Measurements from ENCODE around the gene C9orf153. TPM values are rescaled to one million over a fixed set of nuclear protein-coding genes. Genes with fewer than 3 reads are reported as not detected.

C9orf153 gene
- total and polyA plus RNA-seq, 2 of the 4 experiments (the other 2 are of a cell fraction): not detected

- H3K27ac ChIP-seq (ENCODE audit: insufficient read depth, low read length): no peak overlapping the region
- no peak overlapping the region for H2BK120ac ChIP-seq (ENCODE audit: low read depth, low read length)
- CTCF ChIA-PET: interaction anchor here (0.6 to 0.7 kb wide), 2 partner anchors 427 to 759 kb away, joined by 4 to 6 read pairs; no protein-coding TSS in a partner anchor
- H3K4me2 ChIP-seq (ENCODE audit: low read depth, low read length): no peak overlapping the region
- POLR2A ChIA-PET (ENCODE audit: unreplicated experiment): interaction anchor here (0.5 kb wide), 1 partner anchor 29 kb away, joined by 3 read pairs; no protein-coding TSS in a partner anchor
- no peak overlapping the region for H4K8ac ChIP-seq (ENCODE audit: low read depth in 2 of 2, low read length in 2 of 2)
- no TSS peak for BruUV-seq (replicated peaks)
- H2BK15ac ChIP-seq (ENCODE audit: low read depth, low read length): no peak overlapping the region
- no peak overlapping the region for H2AK5ac ChIP-seq (ENCODE audit: low read depth, low read length)
- dilution Hi-C loops (cut with HindIII; ENCODE audit: low sequenced_read_pairs, unreplicated experiment) (no loop called here), in situ Hi-C loops (cut with MboI; ENCODE audit: low sequenced_read_pairs) (no loop called here), intact Hi-C loops (cut with micrococcal nuclease) (no loop called here)
- no peak overlapping the region for H4K91ac ChIP-seq (ENCODE audit: insufficient read depth, low read depth, low read length)
- H3K9me1 ChIP-seq (ENCODE audit: insufficient read depth, low read length): no peaks in the 10 kb centered on the region
- no peaks in the 10 kb centered on the region for H3K79me1 ChIP-seq (ENCODE audit: low read depth in 1 of 2, low read length in 2 of 2)
- TF ChIP-seq FOS (IDR thresholded peaks at IDR 0.05; ENCODE audit: low read depth, low read length) (no peak), RFX5 (IDR thresholded peaks at IDR 0.05; ENCODE audit: low read depth, low read length) (no peak), MAFK (IDR thresholded peaks at IDR 0.05; ENCODE audit: low read depth, low read length) (no peak), SMC3 (IDR thresholded peaks at IDR 0.05; ENCODE audit: low read depth, low read length) (no peak), CEBPB (IDR thresholded peaks at IDR 0.05; ENCODE audit: low read depth, low read length) (no peak), RAD21 (IDR thresholded peaks at IDR 0.05; ENCODE audit: low read length) (no peak), USF2 (IDR thresholded peaks at IDR 0.05; ENCODE audit: low read depth, low read length) (no peak), POLR2A (IDR thresholded peaks at IDR 0.05; ENCODE audit: low read depth, low read length) (no peak), ELK1 (IDR thresholded peaks at IDR 0.05; ENCODE audit: borderline replicate concordance, low read depth, low read length) (no peak), CHD1 (IDR thresholded peaks at IDR 0.05; ENCODE audit: low read depth, low read length) (no peak), MXI1 (IDR thresholded peaks at IDR 0.05; ENCODE audit: borderline replicate concordance, low read depth, low read length) (no peak)
- H2BK5ac ChIP-seq (ENCODE audit: low read depth, low read length, poor library complexity, severe bottlenecking): no peak overlapping the region
- H3K4ac ChIP-seq (ENCODE audit: low read depth, low read length): no peak overlapping the region
- no peaks in the 10 kb centered on the region for H4K20me1 ChIP-seq (ENCODE audit: insufficient read depth, low read length)
- no peak overlapping the region for H3K18ac ChIP-seq (ENCODE audit: low read depth, low read length)
- H4K5ac ChIP-seq (ENCODE audit: low read depth, low read length): no peak overlapping the region
- H2AK9ac ChIP-seq (replicated peaks; ENCODE audit: low read depth, low read length, poor library complexity): no peak overlapping the region
- no peak overlapping the region for H3K14ac ChIP-seq (replicated peaks; ENCODE audit: low read depth, low read length)
- no peak for ATAC-seq (ENCODE audit: low read depth)
- no CpG with 5 or more reads among the region's 3 CpGs for WGBS, 2 experiments (ENCODE audit: extremely low coverage in 2 of 2, insufficient read length in 1 of 2)
- no peaks in the 10 kb centered on the region for H3K27me3 ChIP-seq (ENCODE audit: control insufficient read depth, insufficient read depth, low read length)
- no peaks in the 10 kb centered on the region for H3K36me3 ChIP-seq (ENCODE audit: control insufficient read depth, insufficient read depth, low read length)
- H3K4me1 ChIP-seq (ENCODE audit: control insufficient read depth, insufficient read depth, low read length): no peaks in the 10 kb centered on the region
- no peak overlapping the region for H2BK20ac ChIP-seq (ENCODE audit: low read depth, low read length)
- no peak overlapping the region for H3K23ac ChIP-seq (ENCODE audit: low read depth, low read length)
- no peak overlapping the region for H3K56ac ChIP-seq (ENCODE audit: extremely low read depth, insufficient read depth, low read length)
- no peaks in the 10 kb centered on the region for H3K9me3 ChIP-seq (ENCODE audit: control insufficient read depth, insufficient read depth, low read length)
- DNase-seq: no peak
- no peak overlapping the region for H2AFZ ChIP-seq (replicated peaks; ENCODE audit: low read length, poor library complexity)
- H3K4me3 ChIP-seq (ENCODE audit: insufficient read depth, low read depth, low read length): no peak overlapping the region
- no peak overlapping the region for H3K9ac ChIP-seq (ENCODE audit: low read depth, low read length)
Observed at GRCh38 chr9:86219606-86220005, 39.9 kb downstream of the C9orf153 start.

Data from IMR-90 (cell line).